Measurements from ENCODE around the gene PRSS21. TPM values are rescaled to one million over a fixed set of nuclear protein-coding genes. Genes with fewer than 3 reads are reported as not detected.

The PRSS21 gene
- total RNA-seq, 1 donor from 2014 or later: not detected

- Mint-ChIP-seq H3K9me3 (ENCODE audit: unreplicated experiment) (no peaks in the 10 kb centered on the region), H3K4me3 (ENCODE audit: unreplicated experiment) (no peak overlapping the region), H3K27ac (ENCODE audit: unreplicated experiment) (no peak overlapping the region), H3K27me3 (ENCODE audit: unreplicated experiment) (peaks cover 52% of the 10 kb centered on the region), H3K4me1 (ENCODE audit: unreplicated experiment) (no peaks in the 10 kb centered on the region), H3K36me3 (ENCODE audit: unreplicated experiment) (no peaks in the 10 kb centered on the region)
- TF ChIP-seq, protein P1, sequence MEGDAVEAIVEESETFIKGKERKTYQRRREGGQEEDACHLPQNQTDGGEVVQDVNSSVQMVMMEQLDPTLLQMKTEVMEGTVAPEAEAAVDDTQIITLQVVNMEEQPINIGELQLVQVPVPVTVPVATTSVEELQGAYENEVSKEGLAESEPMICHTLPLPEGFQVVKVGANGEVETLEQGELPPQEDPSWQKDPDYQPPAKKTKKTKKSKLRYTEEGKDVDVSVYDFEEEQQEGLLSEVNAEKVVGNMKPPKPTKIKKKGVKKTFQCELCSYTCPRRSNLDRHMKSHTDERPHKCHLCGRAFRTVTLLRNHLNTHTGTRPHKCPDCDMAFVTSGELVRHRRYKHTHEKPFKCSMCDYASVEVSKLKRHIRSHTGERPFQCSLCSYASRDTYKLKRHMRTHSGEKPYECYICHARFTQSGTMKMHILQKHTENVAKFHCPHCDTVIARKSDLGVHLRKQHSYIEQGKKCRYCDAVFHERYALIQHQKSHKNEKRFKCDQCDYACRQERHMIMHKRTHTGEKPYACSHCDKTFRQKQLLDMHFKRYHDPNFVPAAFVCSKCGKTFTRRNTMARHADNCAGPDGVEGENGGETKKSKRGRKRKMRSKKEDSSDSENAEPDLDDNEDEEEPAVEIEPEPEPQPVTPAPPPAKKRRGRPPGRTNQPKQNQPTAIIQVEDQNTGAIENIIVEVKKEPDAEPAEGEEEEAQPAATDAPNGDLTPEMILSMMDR (IDR thresholded peaks at IDR 0.05): no peak
- no peak for DNase-seq (ENCODE audit: extremely low spot score, unreplicated experiment)
Observed at GRCh38 chr16:2791174-2791573, 25.9 kb upstream of the PRSS21 start.

GRCh38 chr16:2792940-2793339 is 24.1 kb upstream of the PRSS21 start:
- Mint-ChIP-seq H3K4me1 (ENCODE audit: unreplicated experiment) (no peaks in the 10 kb centered on the region), H3K9me3 (ENCODE audit: unreplicated experiment) (no peaks in the 10 kb centered on the region), H3K27me3 (ENCODE audit: unreplicated experiment) (peaks cover 50% of the 10 kb centered on the region), H3K36me3 (ENCODE audit: unreplicated experiment) (no peaks in the 10 kb centered on the region), H3K4me3 (ENCODE audit: unreplicated experiment) (no peak overlapping the region), H3K27ac (ENCODE audit: unreplicated experiment) (no peak overlapping the region)
- TF ChIP-seq, protein P1 (IDR thresholded peaks at IDR 0.05): no peak
- DNase-seq (ENCODE audit: extremely low spot score, unreplicated experiment): no peak

DNA sequence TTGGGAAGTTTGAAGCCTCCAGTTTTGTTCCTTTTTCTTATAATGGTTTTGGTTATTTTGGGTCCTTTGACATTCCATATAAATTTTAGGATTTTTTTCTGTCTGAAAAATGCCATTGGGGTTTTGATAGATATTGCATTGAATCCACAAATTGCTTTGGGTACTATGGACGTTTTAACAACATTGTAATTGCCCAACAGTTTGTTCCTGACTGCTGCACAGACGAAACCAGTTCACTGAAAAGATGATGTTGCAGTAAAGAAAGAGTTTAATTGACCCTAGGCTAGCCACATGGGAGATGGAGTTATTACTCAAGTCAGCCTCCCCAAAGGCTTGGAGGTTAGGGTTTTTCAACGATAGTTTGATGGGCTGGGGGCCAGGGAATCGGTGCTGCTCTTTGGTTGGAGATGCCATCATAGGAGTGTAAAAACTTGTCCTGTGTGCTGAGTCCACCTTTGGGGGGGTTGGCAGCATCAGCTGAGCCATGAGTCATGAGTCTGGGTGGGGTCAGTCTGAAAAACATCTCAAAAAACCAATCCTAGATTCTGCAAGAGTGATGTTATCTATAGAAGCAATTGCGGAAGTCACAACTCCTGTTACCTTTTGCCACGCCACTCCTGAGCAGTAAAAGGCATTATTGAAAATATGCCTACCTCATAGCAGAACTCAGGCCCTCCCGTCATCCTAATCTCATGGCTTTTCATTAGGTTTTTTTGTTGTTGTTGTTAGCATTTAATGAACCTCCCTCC is 21.5 kb upstream of the PRSS21 start:
- no peaks in the 10 kb centered on the region for H3K36me3 Mint-ChIP-seq (ENCODE audit: unreplicated experiment)
- DNase-seq (ENCODE audit: extremely low spot score, unreplicated experiment): no peak
- TF ChIP-seq, protein P1 (IDR thresholded peaks at IDR 0.05): no peak
- no peaks in the 10 kb centered on the region for H3K9me3 Mint-ChIP-seq (ENCODE audit: unreplicated experiment)
- peaks cover 45% of the 10 kb centered on the region for H3K27me3 Mint-ChIP-seq (ENCODE audit: unreplicated experiment)
- no peak overlapping the region for H3K4me3 Mint-ChIP-seq (ENCODE audit: unreplicated experiment)
- no peaks in the 10 kb centered on the region for H3K4me1 Mint-ChIP-seq (ENCODE audit: unreplicated experiment)
- no peak overlapping the region for H3K27ac Mint-ChIP-seq (ENCODE audit: unreplicated experiment)

- peaks cover 27% of the 10 kb centered on the region for H3K27me3 Mint-ChIP-seq (ENCODE audit: unreplicated experiment)
- H3K4me3 Mint-ChIP-seq (ENCODE audit: unreplicated experiment): no peak overlapping the region
Observed at GRCh38 chr16:2798723-2799204, 18.3 kb upstream of the PRSS21 start.

More at GRCh38 chr16:2798723-2799204, 18.3 kb upstream of the PRSS21 start:
- Mint-ChIP-seq H3K9me3 (ENCODE audit: unreplicated experiment) (peaks cover 9% of the 10 kb centered on the region), H3K27ac (ENCODE audit: unreplicated experiment) (no peak overlapping the region), H3K4me1 (ENCODE audit: unreplicated experiment) (no peaks in the 10 kb centered on the region), H3K36me3 (ENCODE audit: unreplicated experiment) (peaks cover under 1% of the 10 kb centered on the region)
- no peak for DNase-seq (ENCODE audit: extremely low spot score, unreplicated experiment)
- TF ChIP-seq, protein P1 (IDR thresholded peaks at IDR 0.05): no peak
